K562 (cell line): ENCODE data around the gene CD82. TPM values are rescaled to one million over a fixed set of nuclear protein-coding genes. Genes with fewer than 3 reads are reported as not detected.

Source experiments
- ATAC-seq: fragments of 200-7000 bp; cut with Tn5 transposase; 3 replicates; pipeline ENCODE4 v1.9.1; 2020; ENCODE audit warnings: moderate library complexity
- BruUV-seq: library from RNA; stranded (reverse); fragments of 400-500 nt; replicated peaks from 2 replicates; lab custom pipeline; 2021; lab: Mats Ljungman, UMichigan
- CTCF ChIA-PET: fragments of 300-600 bp; formaldehyde crosslinking; extraction: SDS; loops from one replicate; lab custom pipeline; 2021; ENCODE audit warnings: low intra/inter-chr PET ratio; lab: Yijun Ruan, JAX
- POLR2A ChIA-PET: fragments of 300-600, 350-650 bp; sonication (Branson Sonifier 250); formaldehyde crosslinking; extraction: SDS; loops from one replicate; lab custom pipeline; 2021; ENCODE audit warnings: antibody characterized with exemption, inconsistent platforms; lab: Yijun Ruan, JAX
- DNase-seq, 4 experiments: peaks; one replicate each; pipeline versions ENCODE4 v3.0.0 to v3.0.0-alpha.2; 2011 to 2018; ENCODE audit warnings: low spot score in 3 of 4, mixed read lengths in 3 of 4; ENCODE audit errors: extremely low read depth in 1 of 4
- FAIRE-seq: peaks from 2 replicates; lab custom pipeline; 2011; peaks lifted over from hg19 to GRCh38; lab: Jason Lieb, UNC
- H2AFZ ChIP-seq: 2 replicates; pipeline ENCODE4 v1.6.0; 2011; ENCODE audit warnings: low read depth, low read length, control low read depth, inconsistent platforms
- H3K27ac ChIP-seq: fragments of 200-600 bp; 3 replicates; pipeline ENCODE4 v1.8.0; 2011; ENCODE audit warnings: low read depth, mild to moderate bottlenecking, control low read depth, inconsistent platforms, low read length, moderate library complexity, mixed read lengths; ENCODE audit errors: extremely low read depth
- H3K27me3 ChIP-seq, 2 experiments: fragments of 300-600 bp in 1 of 2; 2 replicates in 1 of 2; 3 replicates in 1 of 2; pipeline versions ENCODE4 v1.6.0 to v1.8.0; 2011; ENCODE audit warnings: inconsistent platforms in 2 of 2, low read length in 2 of 2, mild to moderate bottlenecking in 1 of 2, mixed read lengths in 1 of 2, moderate library complexity in 1 of 2; ENCODE audit not compliant: control insufficient read depth in 2 of 2, insufficient read depth in 2 of 2
- H3K36me3 ChIP-seq: fragments of 300-600 bp; 3 replicates; pipeline ENCODE4 v1.8.0; 2011; ENCODE audit warnings: mild to moderate bottlenecking, low read length, inconsistent platforms; ENCODE audit not compliant: control insufficient read depth, insufficient read depth
- H3K4me1 ChIP-seq, 2 experiments: fragments of 200-600 bp in 1 of 2; replicated peaks in 1 of 2; 2 replicates in 1 of 2; 3 replicates in 1 of 2; pipeline versions ENCODE4 v1.5.1 to v1.8.0; 2011; ENCODE audit warnings: inconsistent platforms in 2 of 2, low read length in 2 of 2, mild to moderate bottlenecking in 1 of 2, mixed read lengths in 1 of 2, moderate library complexity in 1 of 2; ENCODE audit not compliant: control insufficient read depth in 2 of 2, insufficient read depth in 2 of 2
- H3K4me2 ChIP-seq: 2 replicates; pipeline ENCODE4 v1.6.1; 2011; ENCODE audit warnings: low read length, control low read depth, inconsistent platforms, mixed read lengths; ENCODE audit not compliant: insufficient read depth
- H3K4me3 ChIP-seq: fragments of 200-600 bp; sonication (generic), shearing (Covaris generic); 2 replicates; pipeline ENCODE4 v1.5.1; 2016; ENCODE audit warnings: control low read depth, inconsistent platforms
- H3K79me2 ChIP-seq: fragments of 200-600 bp; 3 replicates; pipeline ENCODE4 v1.8.0; 2011; ENCODE audit warnings: low read length, inconsistent platforms; ENCODE audit not compliant: control insufficient read depth, insufficient read depth
- H3K9ac ChIP-seq, 2 experiments: 2 replicates each; pipeline versions ENCODE4 v1.6.0 to v1.6.1; 2011; ENCODE audit warnings: low read depth in 2 of 2, low read length in 2 of 2, control low read depth in 1 of 2, inconsistent platforms in 1 of 2, mild to moderate bottlenecking in 1 of 2, mixed read lengths in 1 of 2; ENCODE audit not compliant: insufficient read depth in 1 of 2
- H3K9me1 ChIP-seq: one replicate; pipeline ENCODE4 v1.6.0; 2011; ENCODE audit warnings: inconsistent platforms, mild to moderate bottlenecking, low read length, moderate library complexity; ENCODE audit not compliant: control insufficient read depth, insufficient read depth
- H3K9me3 ChIP-seq: replicated peaks from 2 replicates; pipeline ENCODE4 v1.5.1; 2011; ENCODE audit warnings: low read depth, low read length, inconsistent platforms; ENCODE audit not compliant: control insufficient read depth, insufficient read depth
- H4K20me1 ChIP-seq: replicated peaks from 2 replicates; pipeline ENCODE4 v1.6.1; 2011; ENCODE audit warnings: low read length, inconsistent platforms, mixed read lengths; ENCODE audit not compliant: control insufficient read depth, insufficient read depth
- ADNP ChIP-seq: fragments of 200-800 bp; sonication (Bioruptor generic); IDR thresholded peaks from 2 replicates; pipeline ENCODE4 v1.6.1; 2016; ENCODE audit warnings: missing genetic modification characterization, missing compliant biosample characterization
- E2F6 ChIP-seq, 2 experiments: IDR thresholded peaks; 2 replicates each; pipeline ENCODE4 v1.6.1; 2011; ENCODE audit warnings: borderline replicate concordance in 1 of 2, control low read depth in 1 of 2, low read depth in 1 of 2, low read length in 1 of 2, mild to moderate bottlenecking in 1 of 2, mixed read lengths in 1 of 2, moderate library complexity in 1 of 2; ENCODE audit not compliant: insufficient read depth in 1 of 2, insufficient read length in 1 of 2, poor library complexity in 1 of 2, severe bottlenecking in 1 of 2; ENCODE audit errors: extremely low read depth in 1 of 2
- E2F8 ChIP-seq: fragments of 450-650 bp; IDR thresholded peaks from 2 replicates; pipeline ENCODE4 v1.7.1; 2018; ENCODE audit warnings: mild to moderate bottlenecking, low read depth; ENCODE audit not compliant: partially characterized antibody
- EZH2 ChIP-seq: IDR thresholded peaks from 2 replicates; pipeline ENCODE4 v1.6.1; 2012; ENCODE audit warnings: low read depth, mild to moderate bottlenecking, inconsistent platforms, low read length, borderline replicate concordance
- FOS ChIP-seq: IDR thresholded peaks from 3 replicates; pipeline ENCODE4 v1.6.1; 2011; ENCODE audit not compliant: insufficient read length; ENCODE audit errors: extremely low read depth
- KDM1A ChIP-seq, 2 experiments: fragments of 450-650 bp; IDR thresholded peaks; 2 replicates each; pipeline ENCODE4 v1.6.1; 2016; ENCODE audit warnings: mild to moderate bottlenecking in 2 of 2
- MXD1 ChIP-seq: fragments of 250-450 bp; sonication (Bioruptor Pico); IDR thresholded peaks from 2 replicates; pipeline ENCODE4 v1.8.0; 2021; ENCODE audit warnings: borderline replicate concordance, mild to moderate bottlenecking, moderate library complexity; ENCODE audit not compliant: poor library complexity, severe bottlenecking
- PYGO2 ChIP-seq: fragments of 450-650 bp; IDR thresholded peaks from 2 replicates; pipeline ENCODE4 v1.6.1; 2016; ENCODE audit warnings: mild to moderate bottlenecking, missing genetic modification characterization, moderate library complexity, missing compliant biosample characterization
- RBM25 ChIP-seq: fragments of 200-400 bp; formaldehyde crosslinking; IDR thresholded peaks from 2 replicates; pipeline ENCODE4 v1.6.1; 2018; ENCODE audit warnings: low read length, low read depth, moderate library complexity; ENCODE audit not compliant: severe bottlenecking
- SMAD3 ChIP-seq: fragments of 450-650 bp; formaldehyde crosslinking; conservative IDR thresholded peaks from 2 replicates; pipeline ENCODE4 v1.4.0; 2020; ENCODE audit warnings: mild to moderate bottlenecking
- ZBTB34 ChIP-seq: fragments of 250-450 bp; sonication (Bioruptor Pico); IDR thresholded peaks from 2 replicates; pipeline ENCODE4 v1.8.0; 2021; ENCODE audit warnings: mild to moderate bottlenecking, moderate library complexity
- ZC3H11A ChIP-seq: IDR thresholded peaks from 2 replicates; pipeline ENCODE4 v1.6.1; 2012; ENCODE audit warnings: low read depth, low read length, improper control_type of control experiment
- ZNF121 ChIP-seq: sonication (generic); formaldehyde crosslinking; conservative IDR thresholded peaks from 2 replicates; pipeline ENCODE4 v1.8.0; 2022; ENCODE audit warnings: missing genetic modification reagents
- ZNF175 ChIP-seq: fragments of 200-800 bp; sonication (Bioruptor generic); IDR thresholded peaks from 2 replicates; pipeline ENCODE4 v1.6.1; 2016; ENCODE audit warnings: low read depth, mild to moderate bottlenecking, missing genetic modification characterization, missing compliant biosample characterization
- ZNF408 ChIP-seq: fragments of 250-450 bp; sonication (Bioruptor Pico); IDR thresholded peaks from 2 replicates; pipeline ENCODE4 v1.4.0; 2020; ENCODE audit warnings: low read depth, mild to moderate bottlenecking, moderate library complexity
- WGBS: fragments of 100-300 bp; shearing (Covaris generic); methylation state at CpG from one replicate; pipeline ENCODE4 v1.1.6; 2016; ENCODE audit warnings: low coverage, mixed read lengths; ENCODE audit not compliant: insufficient coverage; ENCODE audit errors: missing lambda C conversion rate; 5-methylcytosine and 5-hydroxymethylcytosine counted together
- in situ Hi-C: fragments of 300-500 bp; cut with MboI; formaldehyde crosslinking; loops from 4 replicates; pipeline ENCODE4 v1.15.0; 2018; ENCODE audit warnings: inconsistent platforms, mixed read lengths
- intact Hi-C: fragments of 100-400 bp; cut with micrococcal nuclease; formaldehyde crosslinking; loops from 2 replicates; pipeline ENCODE4 v1.14.2; 2022
- polyA plus RNA-seq, 8 experiments: library from polyadenylated mRNA; depleted of rRNA in 4 of 8; stranded (reverse) in 5 of 8; unstranded in 3 of 8; fragments of >200 nt; fragmentation: Nextera tagmentation in 2 of 8; fragmentation: Illumina TruSeq in 1 of 8; extraction: Ambion mirVana in 2 of 8; extraction: Trizol in 1 of 8; gene quantifications; 2 replicates each; pipeline versions ENCODE4 v1.2.1 to v1.2.3, GENCODE V29; 2011 to 2014; ENCODE audit warnings: inconsistent platforms in 1 of 8, missing spikeins in 1 of 8
- total RNA-seq, 7 experiments: library from RNA; depleted of rRNA in 6 of 7; stranded (reverse); fragments of >200 nt in 6 of 7; fragmentation: Illumina TruSeq in 2 of 7; extraction: Trizol in 2 of 7; gene quantifications; 2 replicates each; pipeline versions ENCODE4 v1.2.1 to v1.2.3, GENCODE V29; 2011 to 2021; ENCODE audit warnings: low replicate concordance in 1 of 7

CD82 gene
- total and polyA plus RNA-seq, 9 of the 15 experiments (the other 6 are each of a cell fraction or from before 2014, with no cell fraction given), result 0.27 to 9.4 (median 3.0) TPM

- no peaks in the 10 kb centered on the region for H3K9me1 ChIP-seq
- no peak for ATAC-seq
- no peaks in the 10 kb centered on the region; a peak in 1 of 5 replicates for H3K27me3 ChIP-seq
- H4K20me1 ChIP-seq, result no peaks in the 10 kb centered on the region
- no peak overlapping the region for H3K4me3 ChIP-seq
- WGBS, result 42% methylated on average over 9 of the region's 9 CpGs
- ChIA-PET CTCF (interaction anchor here (0.6 to 1.1 kb wide), 2 partner anchors 9 to 54 kb away, joined by 3 to 4 read pairs; no protein-coding TSS in a partner anchor), POLR2A (interaction anchor here (1.0 kb wide), 1 partner anchor 522 kb away, joined by 5 read pairs; no protein-coding TSS in a partner anchor)
- H2AFZ ChIP-seq, result no peak overlapping the region
- no peak for FAIRE-seq
- H3K36me3 ChIP-seq, result no peaks in the 10 kb centered on the region
- no TSS peak for BruUV-seq
- DNase-seq, result no peak
- no peak overlapping the region for H3K27ac ChIP-seq
- intact Hi-C loops, result loop anchor here (10.0 kb wide), 1 partner anchor 476 kb away; no protein-coding TSS in a partner anchor
- H3K4me1 ChIP-seq, result peaks cover 26 to 32% of the 10 kb centered on the region in 2 experiments; a peak in 4 of 5 replicates
- no peaks in the 10 kb centered on the region for H3K79me2 ChIP-seq
- H3K4me2 ChIP-seq, result no peak overlapping the region
- no peaks in the 10 kb centered on the region for H3K9me3 ChIP-seq
- in situ Hi-C loops, result no loop called here
- no peak overlapping the region for H3K9ac ChIP-seq
- 0 out of 2 replicates have a peak, but pooled peaks have one; percentile 48 for TF ChIP-seq ADNP (tag)
- no peak for TF ChIP-seq ZBTB34 (CRISPR knock-in tag)
- TF ChIP-seq EZH2, result no peak
- TF ChIP-seq FOS, result no peak
- TF ChIP-seq ZC3H11A, result no peak
- no peak for TF ChIP-seq E2F8
- no peak for TF ChIP-seq ZNF175 (CRISPR knock-in tag)
- no peak for TF ChIP-seq E2F6 (IDR thresholded peaks at IDR 0.05; ENCODE audit: borderline replicate concordance in 1 of 2, extremely low read depth in 1 of 2, insufficient read depth in 1 of 2, insufficient read length in 1 of 2, low read depth in 1 of 2, low read length in 1 of 2, poor library complexity in 1 of 2, severe bottlenecking in 1 of 2)
- no peak for TF ChIP-seq SMAD3
- TF ChIP-seq PYGO2 (tag), result no peak
- TF ChIP-seq RBM25, result peak; percentile 2
- TF ChIP-seq KDM1A (IDR thresholded peaks at IDR 0.05), result no peak
- no peak for TF ChIP-seq MXD1
- no peak for TF ChIP-seq ZNF408 (CRISPR knock-in tag)
- TF ChIP-seq ZNF121, result peak; percentile 32
Observed at GRCh38 chr11:44610186-44610955, 44.9 kb downstream of the CD82 start.
